ENCODE results near the gene MAP3K15.
"Not testable (repeated sequence)": the region's sequence is repeated elsewhere in the genome, so short reads cannot be mapped to it uniquely, and the experiment has no call there.

MAP3K15 gene

DNA sequence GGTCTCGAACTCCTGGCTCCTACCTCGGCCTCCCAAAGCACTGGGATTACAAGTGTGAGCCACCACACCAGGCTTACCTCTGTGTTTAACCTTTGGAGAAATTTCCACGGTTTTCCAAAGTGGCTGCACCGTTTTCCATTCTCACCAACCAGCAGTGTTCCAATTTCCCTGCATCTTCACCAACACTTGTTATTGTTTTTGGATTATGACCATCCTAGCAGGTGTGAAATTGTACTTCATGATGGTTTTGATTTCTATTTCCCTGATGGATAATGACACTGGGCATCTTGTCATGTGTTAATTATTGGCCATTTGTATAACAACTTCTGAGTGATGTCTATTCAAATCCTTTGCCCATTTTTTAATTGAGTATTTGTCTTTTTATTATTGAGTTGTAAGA, 2.7 kb upstream of the MAP3K15 start:
- DNase-seq: no peak

DNA sequence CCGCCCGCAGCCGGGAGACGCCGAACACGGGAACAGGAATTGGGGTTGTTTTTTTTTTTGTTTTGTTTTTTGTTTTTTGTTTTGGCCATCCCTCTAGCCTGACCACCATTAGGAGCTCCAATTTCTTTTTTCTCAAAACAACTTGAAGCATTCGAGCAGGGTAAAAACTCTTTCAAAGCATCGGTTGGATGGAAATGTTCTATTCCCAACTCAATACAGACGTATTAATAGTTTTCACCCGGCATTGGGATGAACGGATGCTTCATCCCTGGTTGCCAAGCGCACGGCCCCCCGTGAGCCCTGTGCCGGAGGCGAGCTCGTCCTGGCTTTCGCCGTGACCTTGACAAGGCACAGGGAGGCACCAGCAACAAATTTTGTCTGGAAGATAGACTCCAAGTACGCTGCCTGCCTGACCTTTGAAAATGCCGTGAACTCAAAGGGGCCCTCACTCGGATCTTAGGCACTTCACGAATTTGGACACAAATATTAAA, 352 bp upstream of the MAP3K15 start:
- no peak for DNase-seq

DNA sequence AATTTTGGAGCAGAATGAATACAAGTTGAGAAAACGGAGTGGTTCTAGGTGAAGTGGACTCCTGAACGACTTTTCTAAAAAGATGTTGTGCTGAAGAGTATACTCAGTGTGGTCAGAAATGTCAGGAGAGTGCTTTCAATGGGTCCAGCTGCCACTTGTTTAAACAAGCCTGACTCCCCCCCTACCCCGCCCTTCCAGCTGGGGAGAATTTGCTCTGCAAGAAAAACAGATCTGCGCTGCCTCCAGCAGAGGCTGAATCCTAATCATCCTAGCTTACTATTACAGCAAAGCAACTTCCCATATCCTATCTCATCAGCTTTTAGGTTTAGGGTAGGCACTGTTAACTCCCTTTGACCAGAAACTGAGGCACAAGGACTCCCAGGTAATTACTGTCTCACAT, 1.9 kb downstream of the MAP3K15 start:
- no peak for DNase-seq

DNA sequence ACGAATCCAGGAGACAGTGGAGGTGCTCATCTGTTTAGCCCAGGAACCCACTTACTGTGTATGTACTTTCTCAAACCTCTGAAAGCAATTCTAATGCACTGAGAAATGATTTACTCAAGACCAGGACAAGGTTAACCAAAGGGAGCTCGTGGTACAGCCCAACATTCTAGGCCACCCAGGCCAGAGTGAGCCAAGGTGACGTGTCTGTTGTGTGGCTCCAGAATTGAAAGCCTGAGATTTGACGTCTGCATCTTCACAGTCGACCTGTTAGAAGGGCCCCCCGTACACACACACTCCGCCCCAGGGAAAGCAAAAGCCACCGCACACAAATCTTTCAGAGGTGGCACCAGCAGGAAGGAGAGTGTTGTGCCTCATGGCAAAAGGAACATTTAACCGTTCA, 2.3 kb downstream of the MAP3K15 start:
- no peak for DNase-seq

DNA sequence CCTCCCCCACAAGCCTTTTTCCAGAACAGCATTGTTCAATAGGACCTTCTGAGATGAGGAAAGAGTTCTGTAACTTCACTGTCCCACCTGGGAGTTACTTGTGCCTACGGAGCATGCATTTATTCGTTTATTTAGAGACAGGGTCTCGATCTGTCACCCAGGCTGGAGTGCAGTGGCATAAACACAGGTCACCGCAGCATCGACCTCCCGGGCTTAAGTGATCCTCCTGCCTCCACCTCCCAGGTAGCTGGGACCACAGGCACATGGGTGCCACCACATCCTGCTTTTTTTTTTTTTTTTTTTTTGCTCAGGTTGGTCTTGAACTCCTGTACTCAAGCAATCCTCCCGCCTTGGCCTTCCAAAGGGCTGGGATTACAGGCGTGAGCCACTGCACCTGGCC, 2.9 kb downstream of the MAP3K15 start:
- no peak for DNase-seq

DNA sequence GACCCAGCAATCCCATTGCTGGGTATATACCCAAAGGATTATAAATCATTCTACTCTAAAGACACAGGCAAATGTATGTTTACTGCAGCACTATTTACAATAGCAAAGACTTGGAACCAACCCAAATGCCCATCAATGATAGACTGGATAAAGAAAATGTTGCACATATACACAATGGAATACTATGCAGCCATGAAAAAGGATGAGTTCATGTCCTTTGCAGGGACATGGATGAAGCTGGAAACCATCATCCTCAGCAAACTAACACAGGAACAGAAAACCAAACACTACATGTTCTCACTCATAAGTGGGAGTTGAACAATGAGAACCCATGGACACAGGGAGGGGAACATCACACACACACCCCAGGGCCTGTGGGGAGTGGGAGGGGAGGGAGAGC, 3.5 kb downstream of the MAP3K15 start:
- DNase-seq: not testable (repeated sequence)

DNA sequence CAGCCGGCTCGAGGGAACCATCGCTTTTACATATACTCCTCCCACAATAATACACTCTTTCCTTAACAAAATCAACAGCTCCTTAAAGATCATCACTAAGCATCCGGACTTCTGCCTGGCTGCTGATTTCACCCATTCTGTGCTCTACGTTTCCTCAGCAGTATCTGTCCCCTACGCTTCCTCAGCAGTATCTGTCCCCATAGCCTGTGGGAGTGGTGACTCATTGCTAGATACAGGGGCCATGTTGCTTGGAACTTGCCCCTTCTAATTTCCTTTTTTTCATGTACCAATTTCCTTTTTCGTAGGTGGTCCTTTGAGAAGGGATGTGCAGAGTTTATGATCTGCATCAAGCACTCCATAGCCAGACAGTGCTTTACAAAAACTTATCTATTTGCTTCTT, 18.6 kb downstream of the MAP3K15 start:
- peak; percentile 28 for DNase-seq

DNA sequence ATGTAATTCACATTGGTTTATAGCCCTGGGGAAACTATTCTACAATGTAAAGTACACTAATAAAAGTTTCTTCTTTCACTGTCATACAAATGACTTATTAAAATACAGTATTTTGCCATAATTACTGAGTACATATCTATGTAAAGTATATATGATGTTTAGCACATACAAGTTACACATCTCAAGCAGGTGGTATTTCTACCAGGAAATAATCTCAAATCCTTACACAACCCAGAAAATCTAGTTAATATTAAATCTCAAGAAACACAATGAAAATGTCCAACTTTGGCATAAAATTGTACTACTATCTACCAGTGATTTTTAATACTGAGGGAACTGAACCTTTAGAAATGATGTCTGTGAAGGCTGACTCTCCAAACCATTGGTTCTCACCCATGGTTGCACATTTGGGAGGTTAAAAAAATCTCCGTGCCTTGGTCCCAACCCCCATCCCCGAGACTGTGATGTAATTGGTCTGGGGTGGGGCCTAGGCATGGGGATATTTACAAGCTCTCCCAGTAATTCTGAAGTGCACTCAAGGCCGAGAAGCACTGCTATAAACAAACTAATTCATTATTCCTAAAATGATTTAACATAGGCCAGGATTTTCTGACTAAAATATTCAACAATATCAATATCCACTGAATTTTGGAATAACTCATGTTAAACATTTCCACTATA, 27.6 kb downstream of the MAP3K15 start:
- no peak for DNase-seq

DNA sequence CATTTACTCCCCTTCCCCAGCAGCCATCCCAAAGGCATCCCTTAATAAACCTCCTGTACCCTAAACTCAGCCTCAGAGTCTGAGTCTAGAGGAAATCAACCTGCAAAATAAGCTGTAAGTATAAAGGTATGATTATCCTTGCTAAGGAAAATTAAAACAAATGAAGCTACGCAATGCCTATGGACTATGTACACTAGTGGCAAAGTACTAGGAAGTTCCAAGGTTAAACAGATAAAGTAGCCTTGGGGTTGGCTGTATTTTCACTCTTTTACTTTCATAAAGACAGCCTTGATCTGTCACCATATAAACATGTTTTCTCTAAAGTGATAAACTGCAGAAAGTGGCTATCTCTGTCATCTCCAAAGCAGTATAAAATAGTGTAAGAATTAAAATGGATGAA, 35.9 kb downstream of the MAP3K15 start:
- no peak for DNase-seq

DNA sequence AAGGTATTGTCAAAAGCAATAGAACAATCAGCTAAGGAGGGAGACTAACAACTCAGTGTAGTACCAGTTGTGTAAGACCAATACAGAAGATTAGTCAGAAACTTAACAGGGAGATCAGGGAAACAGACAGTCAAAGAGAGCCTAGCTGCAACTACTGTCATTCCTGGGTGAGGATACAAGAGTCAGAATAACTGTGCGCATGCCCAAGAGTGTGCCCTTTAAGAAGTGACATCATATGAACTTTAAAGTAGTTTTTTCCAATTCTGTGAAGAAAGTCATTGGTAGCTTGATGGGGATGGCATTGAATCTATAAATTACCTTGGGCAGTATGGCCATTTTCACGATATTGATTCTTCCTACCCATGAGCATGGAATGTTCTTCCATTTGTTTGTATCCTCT, 46.9 kb downstream of the MAP3K15 start:
- not testable (repeated sequence) for DNase-seq

DNA sequence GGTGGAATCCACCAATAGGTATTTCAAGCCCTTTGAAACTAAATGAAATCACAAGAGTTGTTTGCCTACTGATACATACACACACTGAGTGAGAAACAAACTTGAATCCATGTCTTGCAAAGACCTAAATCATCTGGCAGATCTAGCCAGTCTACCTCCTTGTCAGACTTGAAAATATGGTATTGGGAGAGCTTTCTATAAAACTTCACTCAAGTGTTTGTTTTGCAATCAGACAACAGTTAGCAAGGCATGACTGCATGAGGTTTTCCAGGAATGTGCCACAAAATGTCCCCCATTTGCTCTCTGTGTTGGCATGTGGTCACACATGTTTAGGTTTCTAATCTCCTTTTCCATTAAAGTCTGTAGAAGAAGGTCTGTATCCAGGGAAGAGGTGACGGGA, 52.4 kb downstream of the MAP3K15 start:
- DNase-seq: no peak

DNA sequence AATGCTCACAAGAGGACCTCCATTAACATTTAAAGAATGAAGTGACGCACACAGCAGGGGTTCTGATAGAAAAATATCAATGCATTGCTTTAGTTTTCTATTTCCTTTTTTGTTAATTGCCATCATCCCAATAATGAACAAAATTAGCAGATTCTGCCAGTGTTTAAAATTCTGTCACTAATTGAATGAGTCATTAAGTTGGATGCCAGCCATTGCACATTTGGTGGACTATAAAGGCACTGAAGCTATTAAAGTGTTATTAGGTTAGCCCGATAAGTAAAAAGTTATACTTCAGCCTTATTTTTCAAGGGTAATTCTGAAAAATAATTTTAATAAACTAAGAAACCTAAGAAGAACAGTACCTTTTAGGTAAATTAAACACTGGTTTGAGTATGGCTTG, 53.1 kb downstream of the MAP3K15 start:
- DNase-seq: no peak

DNA sequence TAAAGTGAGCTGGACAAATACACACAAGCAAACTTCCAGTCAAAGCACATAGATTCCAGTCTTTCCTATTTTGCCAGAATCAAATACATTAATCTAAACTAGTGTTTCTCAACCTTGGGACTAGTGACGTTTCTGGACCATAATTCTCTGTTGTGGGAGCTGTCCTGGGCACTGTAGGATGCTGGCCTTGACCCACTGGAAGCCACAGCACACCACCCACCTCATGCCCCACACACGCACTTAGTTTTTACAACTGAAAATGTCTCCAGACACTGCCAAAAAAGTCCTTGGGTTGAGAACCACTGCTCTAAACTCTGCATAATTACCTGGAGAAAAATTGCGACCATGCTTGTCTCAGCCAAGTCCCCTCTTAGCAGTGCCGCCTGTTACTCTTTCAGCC, 57.6 kb downstream of the MAP3K15 start:
- no peak for DNase-seq

DNA sequence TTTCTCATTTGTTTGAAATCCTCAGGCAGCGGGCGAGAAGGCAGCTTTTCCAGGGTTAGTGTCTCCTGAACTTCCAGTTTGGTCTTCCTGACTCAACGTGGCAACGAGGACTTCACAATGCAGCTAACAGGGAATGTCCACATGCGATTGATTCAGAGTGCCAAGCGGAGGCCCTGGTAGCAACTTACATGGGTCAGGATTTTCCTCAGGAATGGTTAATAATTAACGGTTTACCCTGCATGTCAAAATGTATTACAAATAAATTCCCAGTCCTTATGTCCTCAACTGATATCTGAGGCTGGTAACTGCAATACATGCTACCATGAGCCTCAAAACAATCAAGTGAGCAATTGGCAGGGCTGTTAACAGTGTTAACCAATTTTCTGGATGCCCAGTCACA, 67.2 kb downstream of the MAP3K15 start:
- no peak for DNase-seq

DNA sequence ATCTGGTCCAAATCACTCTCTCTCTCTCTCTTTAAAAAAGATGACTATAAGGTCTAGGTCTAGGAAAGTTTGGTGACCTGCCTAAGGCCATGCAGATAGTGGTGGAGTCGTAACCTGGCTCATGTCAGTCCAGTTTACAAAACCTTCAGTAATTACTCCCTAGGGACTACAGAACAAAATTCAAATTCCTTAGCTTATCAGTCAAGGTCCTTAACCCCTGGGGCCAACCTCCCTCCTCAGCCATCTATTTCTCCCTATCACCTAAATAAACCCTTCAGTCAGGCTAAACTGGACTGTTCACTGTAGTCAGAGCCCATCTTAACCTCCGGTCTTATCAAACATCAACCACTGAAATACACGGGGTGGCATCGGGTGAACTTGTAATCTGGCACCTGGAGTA, 68.9 kb downstream of the MAP3K15 start:
- DNase-seq: no peak

DNA sequence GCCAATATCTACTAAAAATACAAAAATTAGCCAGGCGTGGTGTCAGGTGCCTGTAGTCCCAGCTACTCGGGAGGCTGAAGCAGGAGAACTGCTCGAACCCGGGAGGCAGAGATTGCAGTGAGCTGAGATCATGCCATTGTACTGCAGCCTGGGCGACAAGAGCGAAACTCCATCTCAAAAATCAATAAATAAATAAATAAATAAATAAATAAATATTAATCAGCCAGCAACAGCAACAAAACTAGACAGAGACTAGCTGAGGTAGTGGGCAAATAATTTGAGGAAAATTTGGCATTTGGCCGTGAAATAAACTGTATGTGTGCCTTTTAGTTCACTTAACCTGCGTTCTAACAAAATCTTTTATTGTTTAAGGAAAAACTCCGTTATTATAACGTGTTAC, 69.5 kb downstream of the MAP3K15 start:
- not testable (repeated sequence) for DNase-seq

DNA sequence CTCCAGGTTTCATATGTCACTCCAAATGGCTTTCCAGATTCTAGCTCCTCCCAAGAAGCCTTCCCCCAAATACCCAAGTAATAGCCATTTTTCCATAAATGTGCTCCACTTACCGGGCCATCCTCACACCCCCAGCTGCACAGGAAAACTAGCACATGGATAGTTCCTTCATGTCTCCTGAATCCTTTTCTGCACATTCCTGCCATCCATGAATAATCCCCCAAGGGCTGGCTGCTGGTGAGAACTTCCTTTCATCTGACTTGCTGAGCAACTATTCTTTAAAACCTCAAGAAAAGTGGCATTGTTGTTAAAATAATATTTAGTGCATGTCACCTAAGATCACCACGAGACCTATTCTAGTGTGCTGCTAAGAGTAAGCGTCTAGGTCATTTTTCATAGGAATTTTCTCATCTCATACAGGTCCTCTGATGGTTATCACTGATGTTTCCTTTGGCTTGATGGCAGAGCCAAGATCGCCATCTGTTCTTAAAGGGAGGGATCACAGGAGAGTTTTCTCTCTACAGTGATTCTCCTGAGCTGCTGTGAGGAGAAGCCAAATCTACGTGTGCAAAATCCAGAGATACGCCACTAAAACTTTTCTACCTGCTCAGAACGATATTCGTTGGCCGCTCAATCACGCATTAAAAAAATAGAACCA, 71.3 kb downstream of the MAP3K15 start:
- no peak for DNase-seq

DNA sequence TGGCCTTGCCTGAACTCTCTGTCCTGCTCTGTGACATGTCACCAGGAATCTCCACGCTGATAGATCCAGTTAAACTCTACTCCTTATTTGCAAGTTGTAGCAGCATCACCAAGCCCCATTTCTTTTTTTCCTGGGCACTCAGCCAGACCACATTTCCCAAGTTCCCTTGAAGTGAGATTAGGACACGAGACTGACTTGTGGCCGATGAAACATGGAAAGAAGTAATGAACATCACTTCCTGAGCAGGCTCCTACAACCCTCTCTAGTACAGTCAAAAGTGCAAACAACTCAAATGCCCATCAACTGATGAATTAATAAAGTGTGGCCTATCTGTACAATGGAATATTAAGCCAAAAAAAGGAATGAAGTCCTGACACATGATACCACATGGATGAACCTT, 74.6 kb downstream of the MAP3K15 start:
- peak; percentile 39 for DNase-seq

DNA sequence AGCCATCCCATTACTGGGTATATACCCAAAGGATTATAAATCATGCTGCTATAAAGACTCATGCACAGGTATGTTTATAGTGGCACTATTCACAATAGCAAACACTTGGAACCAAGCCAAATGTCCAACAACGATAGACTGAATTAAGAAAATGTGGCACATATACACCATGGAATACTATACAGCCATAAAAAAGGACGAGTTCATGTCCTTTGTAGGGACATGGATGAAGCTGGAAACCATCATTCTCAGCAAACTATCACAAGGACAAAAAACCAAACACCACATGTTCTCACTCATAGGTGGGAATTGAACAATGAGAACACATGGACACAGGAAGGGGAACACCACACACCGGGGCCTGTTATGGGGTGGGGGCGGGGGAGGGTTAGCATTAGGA, 92.6 kb downstream of the MAP3K15 start:
- DNase-seq: not testable (repeated sequence)

DNA sequence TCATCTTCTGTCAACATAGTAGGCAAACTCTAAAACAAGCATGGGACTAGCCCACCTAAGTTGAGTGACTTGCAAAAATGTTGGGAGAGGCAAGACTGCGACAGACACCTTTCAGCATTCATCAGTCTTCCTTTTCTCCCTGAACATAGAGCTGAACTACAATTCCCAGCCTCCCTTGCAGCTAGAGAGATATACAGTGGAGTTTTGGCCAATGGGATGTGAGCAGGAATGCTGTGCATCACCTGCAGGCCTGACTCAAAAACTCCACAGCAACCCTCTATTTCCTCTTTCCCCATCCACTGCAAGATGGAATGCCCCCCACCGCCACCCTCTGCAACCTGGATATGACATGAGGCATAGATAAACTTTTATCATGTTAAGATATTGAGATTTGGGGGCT, 105.0 kb downstream of the MAP3K15 start:
- no peak for DNase-seq

DNA sequence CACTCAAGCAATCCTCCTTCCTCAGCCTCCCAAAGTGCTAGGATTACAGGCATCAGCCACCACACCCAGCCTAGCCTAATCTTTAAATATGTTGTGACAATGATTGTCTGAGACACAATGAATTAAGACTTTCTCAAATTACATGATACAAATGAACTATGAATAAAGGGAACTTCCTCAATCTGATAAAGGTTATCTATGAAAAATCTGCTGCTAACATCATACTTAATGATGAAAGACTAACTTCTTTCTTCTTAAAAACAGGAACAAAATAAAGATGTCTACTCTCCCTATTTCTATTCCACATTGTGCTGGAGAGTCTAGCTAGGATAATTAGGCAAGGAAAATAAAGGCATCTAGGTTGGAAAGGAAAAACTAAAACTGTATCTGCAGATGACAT, 111.6 kb downstream of the MAP3K15 start:
- peak; percentile 2 for DNase-seq

DNA sequence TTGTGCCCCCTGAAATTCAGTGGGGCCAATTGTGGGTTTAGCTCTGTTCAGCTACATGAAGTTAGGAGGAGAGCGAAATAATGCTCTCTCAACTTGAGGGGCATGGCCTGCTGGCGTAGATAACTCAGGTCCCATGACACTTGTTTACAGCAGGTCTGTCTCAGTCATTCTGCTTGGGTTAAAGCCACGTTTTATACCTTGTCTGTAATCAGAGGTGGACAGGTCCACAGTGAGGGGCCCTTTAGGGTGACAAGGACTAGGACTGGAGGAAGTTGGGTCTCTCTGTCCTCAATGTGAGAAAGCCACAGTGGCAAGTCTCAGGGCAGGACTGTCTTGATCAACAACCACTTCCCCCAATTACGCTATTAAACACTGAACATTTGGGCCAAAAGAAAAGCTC, 122.6 kb downstream of the MAP3K15 start:
- DNase-seq: no peak

DNA sequence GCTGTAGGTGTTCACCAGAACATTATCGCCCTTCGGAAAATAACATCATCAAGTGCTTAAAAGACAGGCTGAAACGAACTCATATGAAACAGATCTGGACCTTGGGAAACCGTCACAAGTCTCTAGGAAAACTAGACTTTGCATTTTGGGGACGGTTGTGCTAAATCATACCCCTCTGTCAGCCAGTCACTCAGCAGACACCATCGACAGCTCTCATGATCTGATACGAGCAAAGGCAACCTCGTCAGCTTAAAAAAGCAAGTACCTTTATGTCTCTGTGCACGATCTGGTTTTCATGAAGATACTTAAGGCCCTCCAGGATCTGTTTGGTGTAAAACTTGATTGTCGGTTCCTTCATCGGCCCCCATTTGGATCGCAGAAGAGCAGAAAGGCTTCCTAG, 123.2 kb downstream of the MAP3K15 start:
- DNase-seq: no peak

DNA sequence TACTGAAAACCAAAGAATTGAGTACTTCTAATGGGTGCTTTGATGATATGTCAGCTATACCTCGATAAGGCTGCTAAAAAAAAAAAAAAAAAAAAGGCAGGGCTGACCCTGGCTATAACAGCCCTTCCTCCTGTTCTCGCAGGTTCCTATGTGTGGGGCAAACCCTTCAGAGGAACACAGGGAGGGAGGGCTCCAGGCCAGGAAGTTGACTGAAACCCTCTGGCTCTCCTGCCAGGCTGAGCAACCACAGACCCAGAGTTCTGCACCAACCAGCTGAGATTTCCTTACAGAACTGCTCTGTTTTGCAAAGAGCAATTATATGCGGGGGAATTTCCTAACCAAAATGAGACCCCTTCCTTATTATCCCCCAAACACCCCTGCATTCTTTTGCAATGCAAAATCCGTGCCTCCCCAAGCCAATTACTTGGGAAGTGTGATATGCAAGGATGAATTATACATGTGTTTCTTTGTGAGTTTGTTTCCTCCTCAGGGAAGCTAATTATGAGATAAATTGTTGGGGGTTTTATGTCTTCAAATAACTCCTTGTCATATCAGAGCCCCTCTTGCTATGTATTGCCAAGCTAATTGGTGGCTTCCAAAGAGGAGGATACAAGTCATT, 126.0 kb downstream of the MAP3K15 start:
- DNase-seq: no peak
